Right kidney (tissue), 1 donor: ENCODE results near the gene KRT84.
"Not testable (repeated sequence)": the region's sequence is repeated elsewhere in the genome, so short reads cannot be mapped to it uniquely, and the experiment has no call there.

Source experiments
- DNase-seq: peaks from one replicate; pipeline ENCODE4 v3.0.0-alpha.2; 2016

Gene KRT84

GRCh38 chr12:52360106-52360662 is 25.3 kb downstream of the KRT84 start:
- DNase-seq, result no peak

GRCh38 chr12:52359621-52360061 is 25.8 kb downstream of the KRT84 start:
- DNase-seq, result no peak

- no peak for DNase-seq
Observed at GRCh38 chr12:52358575-52359350, 26.7 kb downstream of the KRT84 start.

- DNase-seq, result no peak
Observed at GRCh38 chr12:52356762-52357580, 28.5 kb downstream of the KRT84 start.

- no peak for DNase-seq
Observed at GRCh38 chr12:52356031-52356761, 29.3 kb downstream of the KRT84 start.

- no peak for DNase-seq
Observed at GRCh38 chr12:52355176-52355575, 30.3 kb downstream of the KRT84 start.

- DNase-seq, result no peak
Observed at GRCh38 chr12:52354200-52354599, 31.3 kb downstream of the KRT84 start.

- no peak for DNase-seq
Observed at GRCh38 chr12:52353766-52354165, 31.7 kb downstream of the KRT84 start.

- DNase-seq, result no peak
Observed at GRCh38 chr12:52352951-52353350, 32.5 kb downstream of the KRT84 start.

- DNase-seq, result no peak
Observed at GRCh38 chr12:52351196-52352059, 34.0 kb downstream of the KRT84 start.

- no peak for DNase-seq
Observed at GRCh38 chr12:52350786-52351185, 34.7 kb downstream of the KRT84 start.

- DNase-seq, result no peak
Observed at GRCh38 chr12:52350021-52350620, 35.3 kb downstream of the KRT84 start.

GRCh38 chr12:52349196-52349595 is 36.3 kb downstream of the KRT84 start:
- DNase-seq, result no peak

- DNase-seq, result no peak
Observed at GRCh38 chr12:52347551-52348510, 37.6 kb downstream of the KRT84 start.

- no peak for DNase-seq
Observed at GRCh38 chr12:52347016-52347415, 38.4 kb downstream of the KRT84 start.

GRCh38 chr12:52346593-52346992 is 38.9 kb downstream of the KRT84 start:
- no peak for DNase-seq

- DNase-seq, result not testable (repeated sequence)
Observed at GRCh38 chr12:52345041-52345440, 40.4 kb downstream of the KRT84 start.

- DNase-seq, result no peak
Observed at GRCh38 chr12:52344111-52344510, 41.3 kb downstream of the KRT84 start.

- DNase-seq, result no peak
Observed at GRCh38 chr12:52343550-52343949, 41.9 kb downstream of the KRT84 start.
